Kidney capillary endothelial cell (primary cell): Measurements from ENCODE around the gene CYP27A1.
"Not testable (repeated sequence)": the region's sequence is repeated elsewhere in the genome, so short reads cannot be mapped to it uniquely, and the experiment has no call there.

Experiments
- DNase-seq: peaks from one replicate; pipeline ENCODE4 v3.0.0-alpha.2; 2018; ENCODE audit warnings: low spot score

CYP27A1 gene

DNA sequence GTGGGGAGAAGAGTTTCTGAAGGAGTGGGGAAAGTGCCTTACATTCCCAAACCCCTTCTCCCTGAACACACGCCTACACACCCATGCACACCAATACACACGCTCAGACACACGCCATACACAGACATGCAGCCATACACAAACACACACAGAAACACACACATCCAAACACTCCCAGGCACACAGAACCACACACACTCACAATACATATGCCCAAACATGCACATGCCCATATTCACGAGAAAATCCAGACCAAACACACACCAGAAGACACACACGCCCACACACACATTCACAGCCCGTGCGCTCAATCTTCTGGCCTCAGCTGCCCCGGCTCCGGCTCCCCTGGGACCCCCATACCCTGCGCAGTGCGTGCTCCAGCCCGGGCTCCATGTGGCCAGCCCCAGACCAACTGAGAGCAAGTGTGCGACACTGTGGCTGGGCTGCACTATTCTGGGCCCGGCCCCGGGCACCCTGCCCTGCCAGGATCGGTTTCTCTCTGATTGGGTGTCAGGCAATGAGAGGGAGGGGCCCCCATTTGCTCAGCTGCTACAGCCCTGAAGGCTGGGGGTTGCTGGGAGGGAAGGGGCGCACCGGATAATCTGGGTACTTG is 49.5 kb downstream of the CYP27A1 start, which contains the start of gene PRKAG3:
PRKAG3 (minus strand) TSS at position 426 of the 613 bp plus-strand sequence.
- no peak for DNase-seq

GRCh38 chr2:218832081-218832480 is 50.1 kb downstream of the CYP27A1 start:
- DNase-seq = no peak

GRCh38 chr2:218832520-218832919 is 50.6 kb downstream of the CYP27A1 start:
- DNase-seq = peak; percentile 25

DNA sequence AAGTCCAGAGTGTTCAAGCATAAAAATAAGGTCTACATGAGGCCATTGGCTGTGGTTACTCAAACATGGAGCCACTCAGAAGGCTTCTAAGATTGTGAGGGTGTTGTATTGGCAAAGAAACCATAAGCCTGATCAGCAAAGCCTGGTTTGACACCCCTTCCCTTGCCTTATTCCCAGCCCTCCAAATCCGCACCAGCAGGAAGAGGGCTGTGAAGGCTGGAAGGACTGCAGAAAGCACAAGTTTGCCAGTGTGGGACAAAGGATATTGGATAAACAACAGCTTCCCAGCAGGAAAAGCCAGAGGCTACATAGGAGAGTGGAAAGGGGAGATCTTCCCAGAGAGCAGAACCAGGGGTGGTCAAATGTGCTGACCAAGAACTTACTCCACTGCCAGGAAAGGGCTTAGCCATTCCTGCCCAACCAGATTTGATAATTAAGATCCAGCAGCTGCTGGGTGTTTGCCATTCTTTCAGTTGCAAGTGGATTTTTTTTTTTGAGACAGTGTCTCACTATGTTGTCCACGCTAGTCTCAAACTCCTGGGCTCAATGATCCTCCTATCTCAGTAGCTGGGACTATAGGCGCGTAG is 51.2 kb downstream of the CYP27A1 start:
- DNase-seq = no peak

DNA sequence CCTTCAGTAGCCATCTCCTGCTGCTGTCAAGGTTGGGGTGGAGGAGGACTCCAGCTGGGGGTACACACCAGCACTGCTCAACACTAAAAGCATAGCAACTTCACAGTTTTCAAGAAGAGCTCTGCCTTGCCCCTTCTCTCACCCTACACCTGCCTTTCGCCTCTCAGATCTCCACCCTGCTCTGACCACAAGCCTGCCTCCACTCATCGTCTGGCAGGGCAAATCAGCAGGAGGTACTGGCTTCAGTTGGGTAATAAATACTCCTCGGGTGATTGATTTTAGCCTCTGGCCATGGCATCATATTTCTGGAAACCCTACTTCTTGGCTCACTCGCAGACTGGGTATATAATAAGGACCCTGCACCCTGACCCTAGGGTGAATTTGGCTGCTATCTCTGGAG is 52.7 kb downstream of the CYP27A1 start:
- DNase-seq = no peak

DNA sequence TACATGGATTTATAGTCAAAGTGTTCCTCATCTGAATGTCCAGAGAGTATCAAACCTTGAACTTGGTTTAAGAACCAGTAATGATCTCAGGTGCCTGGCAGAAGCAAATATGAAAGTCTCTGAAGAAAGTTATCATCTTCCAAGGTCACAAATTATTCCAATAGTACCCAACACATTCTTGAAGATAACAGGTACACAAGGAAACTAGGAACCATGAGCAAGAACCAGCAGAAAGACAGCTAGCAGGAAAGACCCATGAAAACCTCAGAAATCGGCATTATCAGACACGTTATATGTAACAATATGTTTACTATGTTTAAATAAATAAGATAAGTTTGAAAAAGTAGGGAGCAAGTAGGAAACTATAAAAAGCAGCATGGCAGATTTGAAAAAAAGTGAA is 55.5 kb downstream of the CYP27A1 start:
- no peak for DNase-seq

DNA sequence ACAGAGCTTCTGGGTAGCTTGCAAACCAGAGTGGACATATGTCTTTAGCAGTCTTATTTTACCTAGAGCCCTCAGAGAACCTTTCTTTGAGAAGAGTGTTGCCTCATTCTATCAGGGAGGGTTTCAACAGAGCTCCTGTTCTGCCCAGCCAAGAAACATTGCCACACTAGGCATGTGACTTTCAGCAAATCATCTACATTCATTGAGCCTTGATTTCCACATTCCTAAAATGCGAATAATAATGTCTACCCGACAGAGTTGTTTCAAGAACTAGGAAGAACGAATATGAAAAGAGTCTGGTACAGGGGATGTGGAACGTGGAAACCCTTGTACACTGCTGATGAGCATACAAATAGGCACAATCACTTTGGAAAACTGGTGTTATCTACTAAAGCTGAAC is 57.5 kb downstream of the CYP27A1 start:
- no peak for DNase-seq

GRCh38 chr2:218839888-218840287 is 57.9 kb downstream of the CYP27A1 start:
- DNase-seq = no peak

- DNase-seq = not testable (repeated sequence)
Observed at GRCh38 chr2:218844334-218844733, 62.4 kb downstream of the CYP27A1 start.

DNA sequence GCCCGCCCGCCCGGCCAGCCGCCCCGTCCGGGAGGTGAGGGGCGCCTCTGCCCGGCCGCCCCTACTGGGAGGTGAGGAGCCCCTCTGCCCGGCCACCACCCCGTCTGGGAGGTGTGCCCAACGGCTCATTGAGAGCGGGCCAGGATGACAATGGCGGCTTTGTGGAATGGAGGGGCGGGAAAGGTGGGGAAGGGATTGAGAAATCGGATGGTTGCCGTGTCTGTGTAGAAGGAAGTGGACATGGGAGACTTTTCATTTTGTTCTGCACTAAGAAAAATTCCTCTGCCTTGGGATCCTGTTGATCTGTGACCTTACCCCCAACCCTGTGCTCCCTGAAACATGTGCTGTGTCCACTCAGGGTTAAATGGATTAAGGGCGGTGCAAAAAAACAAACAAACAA is 65.0 kb downstream of the CYP27A1 start:
- DNase-seq = not testable (repeated sequence)

- no peak for DNase-seq
Observed at GRCh38 chr2:218849721-218850120, 67.8 kb downstream of the CYP27A1 start.

GRCh38 chr2:218850796-218851195 is 68.8 kb downstream of the CYP27A1 start:
- DNase-seq = no peak

DNA sequence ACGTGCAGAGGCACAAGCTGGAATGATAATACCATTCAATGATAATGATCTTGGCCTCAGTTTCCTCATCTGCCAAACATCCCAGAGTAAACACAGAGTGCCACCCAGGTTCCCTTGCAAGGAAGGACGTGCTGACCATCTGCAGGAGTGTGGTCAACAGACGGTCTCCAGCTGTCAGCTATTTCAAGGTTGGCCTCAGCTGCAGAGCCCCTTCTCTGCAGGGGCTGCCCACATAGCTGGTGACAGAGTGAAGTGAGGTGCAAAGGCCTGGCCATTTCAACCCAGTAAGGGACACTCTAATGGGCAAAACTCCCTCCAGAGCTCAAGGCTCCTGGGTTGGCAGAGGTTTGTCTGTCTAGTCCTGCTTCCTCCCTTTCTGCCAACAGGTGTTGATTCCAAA is 69.3 kb downstream of the CYP27A1 start:
- no peak for DNase-seq

GRCh38 chr2:218852911-218853667 is 71.1 kb downstream of the CYP27A1 start:
- DNase-seq = peak; percentile 51

GRCh38 chr2:218853766-218854165 is 71.8 kb downstream of the CYP27A1 start:
- DNase-seq = no peak

GRCh38 chr2:218854860-218855259 is 72.9 kb downstream of the CYP27A1 start:
- DNase-seq = no peak

- no peak for DNase-seq
Observed at GRCh38 chr2:218855305-218856166, 73.6 kb downstream of the CYP27A1 start.

- no peak for DNase-seq
Observed at GRCh38 chr2:218856167-218856895, 74.4 kb downstream of the CYP27A1 start.

DNA sequence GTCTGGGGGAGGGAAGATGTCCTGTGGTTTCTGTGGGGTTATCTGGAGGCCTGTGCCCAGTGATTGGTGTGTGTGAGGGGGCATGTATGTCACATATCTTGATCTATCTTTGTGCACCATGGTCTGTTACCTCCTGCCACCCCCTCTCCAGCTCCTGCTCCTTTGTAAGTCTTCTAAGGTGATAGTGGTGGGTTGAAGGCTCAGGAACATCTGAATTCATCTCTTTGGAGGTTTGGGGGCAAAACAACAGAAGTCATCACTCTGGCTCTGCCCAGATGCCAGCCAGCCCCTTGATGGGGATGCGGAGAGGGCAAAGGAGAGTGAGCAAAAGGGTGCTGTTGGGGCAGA is 74.9 kb downstream of the CYP27A1 start:
- DNase-seq = no peak

- DNase-seq = no peak
Observed at GRCh38 chr2:218857371-218858137, 75.6 kb downstream of the CYP27A1 start.

DNA sequence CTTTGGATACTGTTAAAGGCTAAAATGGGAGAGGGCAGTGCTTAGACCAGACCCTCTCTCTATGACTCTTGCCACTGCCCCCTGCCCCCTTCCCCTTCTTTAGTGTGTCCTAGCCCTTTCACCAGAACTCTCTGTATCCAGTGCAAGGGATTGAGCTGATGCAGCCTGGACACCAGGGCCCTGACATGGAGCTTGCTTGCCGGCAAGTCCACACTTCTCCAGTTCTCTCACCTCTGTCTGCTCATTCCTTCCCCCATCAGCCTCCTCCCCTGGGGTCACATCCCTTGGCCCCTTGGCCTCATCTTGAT is 76.1 kb downstream of the CYP27A1 start:
- DNase-seq = no peak
